ENCODE data around the gene UBFD1.

Gene UBFD1

DNA sequence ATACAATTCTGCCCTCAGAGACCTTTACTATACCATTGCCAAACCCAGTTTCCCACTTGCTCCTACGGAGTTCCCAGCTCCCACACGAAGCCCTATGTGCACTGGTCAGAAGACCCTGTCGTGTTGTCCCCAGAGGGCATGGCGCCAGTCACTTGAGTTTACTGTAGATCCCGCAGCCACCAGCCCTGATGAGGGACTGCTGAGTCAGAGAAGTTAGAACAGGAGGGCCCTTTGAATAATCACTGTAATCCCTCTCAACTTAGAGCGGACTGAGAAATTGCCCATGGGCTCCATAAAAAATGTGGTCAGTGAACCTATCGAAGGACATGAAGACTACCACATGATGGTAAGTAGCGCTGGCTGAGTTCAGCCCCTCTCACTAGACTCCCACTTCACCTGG is 9.2 kb downstream of the UBFD1 start:
- Histone ChIP-seq H4K20me1 (peaks cover 0 to 66% (median 11%) of the 10 kb centered on the region in 11 experiments; a peak in 13 of 22 replicates), H3K36me3 (peaks cover 87 to 100% (median 97%) of the 10 kb centered on the region in 11 experiments), H3K4me3 (no peak overlapping the region), H3K27ac (no peak overlapping the region), H3K4me2 (no peak overlapping the region), H3K27me3 (no peaks in the 10 kb centered on the region), H3K9ac (no peak overlapping the region), H3K4me1 (peaks cover 0 to 29% (median 12%) of the 10 kb centered on the region in 10 experiments; a peak in 11 of 20 replicates), H3K9me3 (replicated peaks in 1 of 11) (no peaks in the 10 kb centered on the region)
- TF ChIP-seq Cebpa-rat (IDR thresholded peaks at IDR 0.05), result no peak

DNA sequence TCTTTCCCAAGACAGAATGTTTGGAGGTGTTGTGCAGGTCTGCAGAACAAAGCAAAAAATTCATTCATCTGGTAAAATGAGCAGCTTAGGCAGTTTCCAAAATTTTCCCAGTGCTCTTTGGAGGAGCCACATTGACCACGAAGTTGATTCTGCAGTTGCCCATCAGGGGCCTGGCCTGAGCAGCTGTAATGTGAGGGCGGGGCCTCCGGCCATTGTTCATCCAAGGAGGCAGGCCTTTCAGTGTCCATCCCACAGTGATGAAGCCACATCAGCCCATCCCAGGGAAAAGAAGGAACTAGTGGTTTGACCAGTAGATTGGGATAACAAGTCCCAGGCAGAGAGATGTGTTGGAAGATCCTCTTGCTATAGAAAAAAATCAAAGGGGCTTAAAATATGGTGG is 10.1 kb downstream of the UBFD1 start:
- Histone ChIP-seq H4K20me1 (peaks cover 0 to 66% (median 18%) of the 10 kb centered on the region in 11 experiments; a peak in 13 of 22 replicates), H3K4me2 (no peak overlapping the region), H3K4me1 (peaks cover 0 to 34% (median 12%) of the 10 kb centered on the region in 10 experiments; a peak in 11 of 20 replicates), H3K27ac (no peak overlapping the region), H3K4me3 (no peak overlapping the region), H3K9me3 (replicated peaks in 1 of 11) (no peaks in the 10 kb centered on the region), H3K27me3 (no peaks in the 10 kb centered on the region), H3K36me3 (peaks cover 87 to 100% (median 97%) of the 10 kb centered on the region in 11 experiments), H3K9ac (no peak overlapping the region)
- no peak for TF ChIP-seq Cebpa-rat (IDR thresholded peaks at IDR 0.05)

DNA sequence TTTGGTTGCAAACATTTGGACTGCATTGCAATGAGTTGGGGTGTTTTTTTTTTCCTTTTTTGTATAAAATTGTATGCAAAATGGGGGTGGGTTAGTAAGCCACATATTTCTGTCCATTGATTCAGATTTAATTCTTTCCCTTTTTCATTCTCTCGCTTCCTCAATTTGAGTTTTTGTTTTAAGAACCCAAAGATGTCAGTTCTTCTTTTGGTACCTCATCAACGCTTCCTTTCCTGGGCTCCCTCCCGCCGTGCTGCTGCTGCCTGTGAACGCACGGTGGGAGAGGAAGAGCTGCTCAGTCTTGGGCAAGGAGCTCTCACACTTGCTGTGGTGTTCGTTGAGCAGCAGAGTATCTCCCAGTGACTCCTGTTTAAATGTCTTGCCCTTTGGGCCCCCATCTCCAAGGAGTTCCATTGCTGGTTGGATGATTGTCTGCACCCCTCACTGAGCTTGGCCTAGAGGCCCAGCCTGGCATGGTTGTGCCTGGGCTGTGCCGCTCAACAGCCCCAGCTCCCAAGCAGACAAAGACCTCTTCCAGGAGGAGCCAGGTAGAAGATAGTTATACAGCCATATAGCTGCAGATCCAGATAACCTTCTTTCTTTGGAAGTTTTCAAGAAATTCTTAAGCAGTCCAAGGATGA is 13.6 kb downstream of the UBFD1 start:
- H3K36me3 ChIP-seq, result peaks cover 83 to 99% (median 90%) of the 10 kb centered on the region in 11 experiments
- no peak overlapping the region for H3K9ac ChIP-seq
- no peak for TF ChIP-seq Cebpa-rat (IDR thresholded peaks at IDR 0.05)
- H3K27me3 ChIP-seq, result no peaks in the 10 kb centered on the region
- no peak overlapping the region for H3K4me3 ChIP-seq
- H3K27ac ChIP-seq, result peak overlapping the region in 4 of 11 experiments; percentile 4 to 57 (median 29); a peak in 5 of 22 replicates
- peaks cover 0 to 34% (median 12%) of the 10 kb centered on the region in 10 experiments; a peak in 11 of 20 replicates for H3K4me1 ChIP-seq
- H3K9me3 ChIP-seq (replicated peaks in 1 of 11), result no peaks in the 10 kb centered on the region
- peaks cover 7 to 72% (median 20%) of the 10 kb centered on the region in 11 experiments; a peak in 15 of 22 replicates for H4K20me1 ChIP-seq
- H3K4me2 ChIP-seq, result peak overlapping the region in 5 of 11 experiments; percentile 71 to 81 (median 77); a peak in 10 of 22 replicates

DNA sequence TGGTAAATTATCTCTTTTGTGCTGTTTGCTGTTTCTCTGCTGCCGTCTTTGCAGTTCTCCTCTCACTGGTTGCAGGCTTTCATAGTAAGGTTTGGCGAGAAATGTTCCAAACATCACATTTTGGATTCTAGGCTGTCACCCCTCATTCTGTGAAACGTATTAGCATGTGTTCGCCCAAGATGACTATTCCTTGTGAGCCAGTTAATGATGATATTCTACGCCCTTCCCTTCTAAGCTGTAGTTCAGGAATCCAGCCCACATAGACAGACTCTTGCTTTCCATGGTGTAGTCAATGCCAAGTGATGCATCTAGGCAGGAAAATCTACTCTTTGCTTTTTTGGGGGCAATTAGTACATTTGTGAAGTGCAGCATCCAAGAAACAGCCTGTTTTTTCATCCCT is 14.4 kb downstream of the UBFD1 start:
- TF ChIP-seq Cebpa-rat (IDR thresholded peaks at IDR 0.05), result no peak
- Histone ChIP-seq H4K20me1 (peaks cover 7 to 79% (median 20%) of the 10 kb centered on the region in 11 experiments; a peak in 15 of 22 replicates), H3K27me3 (no peaks in the 10 kb centered on the region), H3K9ac (no peak overlapping the region), H3K36me3 (peaks cover 79 to 99% (median 90%) of the 10 kb centered on the region in 11 experiments), H3K9me3 (replicated peaks in 1 of 11) (no peaks in the 10 kb centered on the region), H3K4me3 (no peak overlapping the region), H3K4me1 (peaks cover 0 to 34% (median 12%) of the 10 kb centered on the region in 10 experiments; a peak in 11 of 20 replicates), H3K27ac (no peak overlapping the region), H3K4me2 (peak overlapping the region in 4 of 11 experiments; percentile 71 to 81 (median 76); a peak in 5 of 22 replicates)

DNA sequence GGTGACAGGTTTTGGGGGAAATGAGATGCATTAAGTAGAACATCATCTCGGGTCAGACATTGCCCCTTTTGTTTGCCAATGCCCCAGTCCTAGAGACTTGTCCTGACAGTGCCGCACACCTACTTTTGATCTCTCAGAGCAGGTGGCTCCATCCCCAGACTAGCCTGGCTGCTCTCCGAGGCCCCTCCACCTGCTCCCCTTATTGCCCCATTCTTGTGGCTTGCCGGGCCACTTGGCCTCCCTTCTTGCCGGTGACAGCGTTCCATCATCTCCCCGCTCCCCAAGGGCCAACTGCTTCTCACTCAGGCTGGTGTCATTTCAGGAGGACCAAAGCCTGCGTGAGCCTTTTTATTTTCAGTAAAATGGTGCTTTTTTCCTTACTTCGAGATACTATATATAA is 14.9 kb downstream of the UBFD1 start:
- Histone ChIP-seq H3K27me3 (no peaks in the 10 kb centered on the region), H3K36me3 (peaks cover 74 to 99% (median 90%) of the 10 kb centered on the region in 11 experiments), H3K9ac (no peak overlapping the region), H3K27ac (no peak overlapping the region), H3K4me1 (peaks cover 0 to 34% (median 12%) of the 10 kb centered on the region in 10 experiments; a peak in 11 of 20 replicates), H3K4me2 (no peak overlapping the region), H3K9me3 (replicated peaks in 1 of 11) (no peaks in the 10 kb centered on the region), H3K4me3 (no peak overlapping the region), H4K20me1 (peaks cover 7 to 79% (median 20%) of the 10 kb centered on the region in 11 experiments; a peak in 15 of 22 replicates)
- no peak for TF ChIP-seq Cebpa-rat (IDR thresholded peaks at IDR 0.05)

DNA sequence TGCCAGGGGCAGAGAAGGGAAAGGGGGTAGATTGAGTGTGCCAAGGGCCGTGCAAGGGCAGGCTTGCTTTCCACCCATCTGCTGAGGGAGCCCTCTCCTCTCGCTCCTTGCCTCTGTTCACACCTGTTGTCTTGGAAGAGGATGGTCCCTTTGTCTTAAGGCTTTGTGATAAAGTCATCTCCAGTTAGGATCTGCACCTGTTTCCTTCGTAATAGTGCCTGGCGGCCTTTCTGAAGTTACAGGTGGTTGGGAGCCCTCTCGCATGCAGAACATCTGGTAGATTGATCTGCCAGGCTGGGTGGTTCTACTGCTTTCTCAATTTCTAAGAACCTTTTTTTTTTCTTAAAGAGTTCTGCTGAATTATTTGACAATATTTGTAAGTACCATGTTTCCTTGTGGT is 16.3 kb downstream of the UBFD1 start:
- Histone ChIP-seq H3K27me3 (no peaks in the 10 kb centered on the region), H3K4me1 (peaks cover 0 to 39% (median 12%) of the 10 kb centered on the region in 10 experiments; a peak in 11 of 20 replicates), H3K9ac (no peak overlapping the region), H3K27ac (no peak overlapping the region), H3K9me3 (replicated peaks in 1 of 11) (no peaks in the 10 kb centered on the region), H3K36me3 (peaks cover 69 to 99% (median 88%) of the 10 kb centered on the region in 11 experiments), H4K20me1 (peaks cover 12 to 91% (median 27%) of the 10 kb centered on the region in 11 experiments; a peak in 17 of 22 replicates), H3K4me2 (no peak overlapping the region), H3K4me3 (no peak overlapping the region)
- no peak for TF ChIP-seq Cebpa-rat (IDR thresholded peaks at IDR 0.05)

DNA sequence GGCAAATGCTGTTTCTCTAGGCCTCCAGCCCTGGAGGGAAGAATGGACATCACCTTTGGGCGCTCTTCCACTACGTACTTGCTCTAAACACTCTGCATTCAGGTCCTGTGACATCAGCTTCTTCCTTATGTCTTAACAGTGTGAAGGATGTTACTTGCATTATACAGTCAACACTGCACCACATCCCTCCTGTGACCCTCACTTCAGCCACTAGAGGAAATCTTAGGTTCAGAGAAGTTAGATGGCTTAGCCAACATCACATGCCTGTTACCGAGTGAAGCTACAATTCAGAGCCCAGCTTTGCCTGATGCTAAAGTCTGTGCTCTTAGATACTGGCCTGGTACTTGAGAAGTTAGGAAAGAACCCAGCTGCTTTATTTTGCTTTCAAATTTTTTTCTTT is 18.3 kb downstream of the UBFD1 start:
- H3K4me2 ChIP-seq, result no peak overlapping the region
- H3K27me3 ChIP-seq, result no peaks in the 10 kb centered on the region
- peaks cover 12 to 90% (median 43%) of the 10 kb centered on the region in 11 experiments; a peak in 17 of 22 replicates for H4K20me1 ChIP-seq
- H3K4me1 ChIP-seq, result peaks cover 0 to 20% (median 7%) of the 10 kb centered on the region in 10 experiments; a peak in 10 of 20 replicates
- H3K27ac ChIP-seq, result no peak overlapping the region
- TF ChIP-seq Cebpa-rat (IDR thresholded peaks at IDR 0.05), result no peak
- no peaks in the 10 kb centered on the region for H3K9me3 ChIP-seq (replicated peaks in 1 of 11)
- H3K9ac ChIP-seq, result no peak overlapping the region
- peaks cover 70 to 99% (median 90%) of the 10 kb centered on the region in 11 experiments for H3K36me3 ChIP-seq
- H3K4me3 ChIP-seq, result no peak overlapping the region

DNA sequence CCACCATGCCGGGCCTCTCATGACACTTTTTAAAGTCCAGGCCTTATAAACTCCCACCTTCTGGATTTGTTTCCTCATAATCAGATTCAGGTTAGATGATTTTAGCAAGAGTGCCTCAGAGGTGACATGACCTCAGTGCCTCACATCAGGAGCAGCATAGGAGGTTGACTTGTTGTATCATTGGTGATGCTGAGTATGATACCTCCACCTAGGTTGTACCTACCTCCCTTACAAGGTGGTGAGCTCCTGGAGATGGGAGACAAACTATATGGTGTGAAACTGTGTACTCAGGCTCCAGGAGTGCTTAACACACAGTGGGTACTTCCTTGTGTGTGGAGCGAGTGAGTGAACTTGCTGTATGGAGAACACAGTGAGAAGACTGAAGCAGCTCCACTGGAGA is 20.0 kb downstream of the UBFD1 start:
- Histone ChIP-seq H3K4me1 (peaks cover 0 to 6% (median 0%) of the 10 kb centered on the region in 10 experiments; a peak in 1 of 20 replicates), H3K36me3 (peaks cover 71 to 99% (median 96%) of the 10 kb centered on the region in 11 experiments), H3K27ac (no peak overlapping the region), H3K4me2 (no peak overlapping the region), H3K27me3 (no peaks in the 10 kb centered on the region), H3K9me3 (replicated peaks in 1 of 11) (no peaks in the 10 kb centered on the region), H4K20me1 (peaks cover 0 to 90% (median 36%) of the 10 kb centered on the region in 11 experiments; a peak in 17 of 22 replicates), H3K4me3 (no peak overlapping the region), H3K9ac (no peak overlapping the region)
- no peak for TF ChIP-seq Cebpa-rat (IDR thresholded peaks at IDR 0.05)

DNA sequence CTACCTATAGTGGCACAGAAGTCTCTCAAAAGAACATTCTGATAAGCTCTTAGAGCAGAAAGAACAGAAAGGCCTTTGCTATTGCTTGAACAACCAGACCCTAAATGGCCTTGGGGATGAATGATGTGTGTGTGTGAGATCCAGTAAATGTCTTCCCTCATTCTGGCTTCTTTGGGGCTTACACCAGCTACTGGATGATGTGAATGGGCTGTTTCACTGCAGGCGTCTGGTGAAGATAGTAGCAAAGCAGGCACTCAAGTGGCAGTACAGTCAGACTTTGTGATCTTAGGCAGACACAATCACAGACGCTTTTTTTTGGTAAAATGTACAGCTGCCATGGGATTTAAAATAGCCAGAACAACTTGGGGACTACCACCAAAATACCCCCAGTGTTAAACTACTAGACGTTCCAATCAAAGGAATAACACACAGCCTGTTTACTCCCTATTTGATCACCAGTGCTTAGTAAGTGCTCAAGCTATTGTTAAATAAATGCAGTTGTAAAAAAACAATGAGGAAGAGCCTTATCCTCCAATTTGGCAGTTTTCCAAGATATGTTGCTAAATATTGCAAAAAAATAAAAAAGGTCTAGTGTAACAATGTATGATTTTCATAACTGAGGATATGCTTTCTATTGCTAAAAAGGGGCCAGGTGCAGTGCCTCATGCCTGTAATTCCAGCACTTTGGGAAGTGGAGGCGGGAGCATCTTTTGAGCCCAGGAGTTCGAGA is 20.7 kb downstream of the UBFD1 start:
- Histone ChIP-seq H3K36me3 (peaks cover 63 to 99% (median 88%) of the 10 kb centered on the region in 11 experiments), H3K9ac (no peak overlapping the region; a peak in 1 of 22 replicates), H3K9me3 (replicated peaks in 1 of 11) (no peaks in the 10 kb centered on the region), H3K4me2 (no peak overlapping the region), H3K27me3 (no peaks in the 10 kb centered on the region), H3K4me1 (peaks cover 0 to 6% (median 0%) of the 10 kb centered on the region in 10 experiments; a peak in 1 of 20 replicates), H3K4me3 (no peak overlapping the region), H4K20me1 (peaks cover 0 to 82% (median 32%) of the 10 kb centered on the region in 11 experiments; a peak in 17 of 22 replicates), H3K27ac (no peak overlapping the region)
- no peak for TF ChIP-seq Cebpa-rat (IDR thresholded peaks at IDR 0.05)
